ENCODE results near the gene SAG. TPM values are rescaled to one million over a fixed set of nuclear protein-coding genes. Genes with fewer than 3 reads are reported as not detected.

Gene SAG
- total and polyA plus RNA-seq, 2 of the 13 experiments (the other 11 are each of a cell fraction or from before 2014, with no cell fraction given), result not detected

DNA sequence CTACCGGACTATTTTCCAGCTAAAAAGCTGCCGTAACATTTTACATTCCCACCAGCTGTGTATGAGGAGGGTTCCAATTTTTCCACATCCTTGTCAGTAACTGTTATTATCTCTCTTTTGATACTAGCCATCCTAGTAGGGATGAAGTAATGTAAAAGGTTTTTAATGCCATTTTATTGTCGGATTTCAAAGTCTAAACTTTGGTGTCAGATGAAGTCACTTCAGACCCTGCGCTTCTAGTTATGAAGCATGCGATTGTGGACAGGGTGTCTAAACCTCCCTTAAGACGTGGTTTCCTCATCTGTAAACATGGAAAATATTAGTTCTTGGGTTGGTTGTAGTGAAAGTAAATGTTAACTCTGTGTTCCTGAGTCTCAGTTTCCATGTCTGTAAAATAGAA lies 51.3 kb downstream of the SAG start:
- H3K27me3 ChIP-seq (ENCODE audit: control insufficient read depth in 1 of 2, insufficient read depth in 2 of 2, low read length in 2 of 2), result no peaks in the 10 kb centered on the region; a peak in 1 of 5 replicates
- H3K9me3 ChIP-seq (ENCODE audit: low read length), result peaks cover 4% of the 10 kb centered on the region; the same call in 1 of the 2 replicates
- no peak for TF ChIP-seq ZNF780A (CRISPR knock-in tag; IDR thresholded peaks at IDR 0.05)
- no peak for TF ChIP-seq MIER2 (CRISPR knock-in tag; IDR thresholded peaks at IDR 0.05)
- TF ChIP-seq, protein P1, sequence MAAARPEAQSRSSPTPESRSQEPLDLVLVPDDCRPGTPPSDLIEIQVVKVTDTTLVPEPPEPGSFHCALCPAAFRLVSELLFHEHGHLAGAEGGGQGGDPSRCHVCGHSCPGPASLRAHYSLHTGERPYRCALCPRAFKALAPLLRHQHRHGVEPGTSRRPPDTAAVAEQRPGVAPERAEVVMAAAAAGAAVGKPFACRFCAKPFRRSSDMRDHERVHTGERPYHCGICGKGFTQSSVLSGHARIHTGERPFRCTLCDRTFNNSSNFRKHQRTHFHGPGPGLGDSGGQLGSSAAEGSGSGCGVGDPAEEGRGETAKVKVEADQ (CRISPR knock-in tag; IDR thresholded peaks at IDR 0.05; ENCODE audit: borderline replicate concordance), result no peak
- no peak for TF ChIP-seq ZFX (CRISPR knock-in tag; IDR thresholded peaks at IDR 0.05; ENCODE audit: low read depth)
- TF ChIP-seq, protein P2, sequence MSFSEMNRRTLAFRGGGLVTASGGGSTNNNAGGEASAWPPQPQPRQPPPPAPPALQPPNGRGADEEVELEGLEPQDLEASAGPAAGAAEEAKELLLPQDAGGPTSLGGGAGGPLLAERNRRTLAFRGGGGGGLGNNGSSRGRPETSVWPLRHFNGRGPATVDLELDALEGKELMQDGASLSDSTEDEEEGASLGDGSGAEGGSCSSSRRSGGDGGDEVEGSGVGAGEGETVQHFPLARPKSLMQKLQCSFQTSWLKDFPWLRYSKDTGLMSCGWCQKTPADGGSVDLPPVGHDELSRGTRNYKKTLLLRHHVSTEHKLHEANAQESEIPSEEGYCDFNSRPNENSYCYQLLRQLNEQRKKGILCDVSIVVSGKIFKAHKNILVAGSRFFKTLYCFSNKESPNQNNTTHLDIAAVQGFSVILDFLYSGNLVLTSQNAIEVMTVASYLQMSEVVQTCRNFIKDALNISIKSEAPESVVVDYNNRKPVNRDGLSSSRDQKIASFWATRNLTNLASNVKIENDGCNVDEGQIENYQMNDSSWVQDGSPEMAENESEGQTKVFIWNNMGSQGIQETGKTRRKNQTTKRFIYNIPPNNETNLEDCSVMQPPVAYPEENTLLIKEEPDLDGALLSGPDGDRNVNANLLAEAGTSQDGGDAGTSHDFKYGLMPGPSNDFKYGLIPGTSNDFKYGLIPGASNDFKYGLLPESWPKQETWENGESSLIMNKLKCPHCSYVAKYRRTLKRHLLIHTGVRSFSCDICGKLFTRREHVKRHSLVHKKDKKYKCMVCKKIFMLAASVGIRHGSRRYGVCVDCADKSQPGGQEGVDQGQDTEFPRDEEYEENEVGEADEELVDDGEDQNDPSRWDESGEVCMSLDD (CRISPR knock-in tag; IDR thresholded peaks at IDR 0.05; ENCODE audit: borderline replicate concordance), result no peak
- TF ChIP-seq, protein P3, sequence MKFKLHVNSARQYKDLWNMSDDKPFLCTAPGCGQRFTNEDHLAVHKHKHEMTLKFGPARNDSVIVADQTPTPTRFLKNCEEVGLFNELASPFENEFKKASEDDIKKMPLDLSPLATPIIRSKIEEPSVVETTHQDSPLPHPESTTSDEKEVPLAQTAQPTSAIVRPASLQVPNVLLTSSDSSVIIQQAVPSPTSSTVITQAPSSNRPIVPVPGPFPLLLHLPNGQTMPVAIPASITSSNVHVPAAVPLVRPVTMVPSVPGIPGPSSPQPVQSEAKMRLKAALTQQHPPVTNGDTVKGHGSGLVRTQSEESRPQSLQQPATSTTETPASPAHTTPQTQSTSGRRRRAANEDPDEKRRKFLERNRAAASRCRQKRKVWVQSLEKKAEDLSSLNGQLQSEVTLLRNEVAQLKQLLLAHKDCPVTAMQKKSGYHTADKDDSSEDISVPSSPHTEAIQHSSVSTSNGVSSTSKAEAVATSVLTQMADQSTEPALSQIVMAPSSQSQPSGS (CRISPR knock-in tag; IDR thresholded peaks at IDR 0.05), result no peak
- 98% methylated on average over 6 of the region's 6 CpGs for whole genome bisulfite sequencing (ENCODE audit: low lambda C conversion rate)
- H3K4me1 ChIP-seq (ENCODE audit: insufficient read depth, low read length), result peaks cover 65% of the 10 kb centered on the region
- POLR2A ChIA-PET, result no interaction called here
- no peak overlapping the region for H3K9ac ChIP-seq (ENCODE audit: insufficient read depth, low read depth, low read length)
- no TSS peak for BruUV-seq (replicated peaks)
- in situ Hi-C loops (cut with HindIII; ENCODE audit: extremely low pct_ligation_motif_present, low pct_unique_long_range_greater_than_20kb), result no loop called here
- H4K20me1 ChIP-seq (ENCODE audit: insufficient read depth, low read length), result peaks cover 16% of the 10 kb centered on the region
- H3K4me3 ChIP-seq (replicated peaks in 1 of 3; ENCODE audit: insufficient read depth in 1 of 3, low read depth in 2 of 3, low read length in 3 of 3), result no peak overlapping the region
- FAIRE-seq, result no peak
- H3K27ac ChIP-seq (ENCODE audit: extremely low read length, insufficient read depth, low read length), result no peak overlapping the region
- H2AFZ ChIP-seq (ENCODE audit: low read length), result no peak overlapping the region
- no peak for ATAC-seq
- peaks cover 2 to 10% of the 10 kb centered on the region in 2 experiments; a peak in 3 of 5 replicates for H3K36me3 ChIP-seq (replicated peaks in 1 of 2; ENCODE audit: control insufficient read depth in 1 of 2, insufficient read depth in 2 of 2, low read length in 2 of 2)
- CTCF ChIA-PET (ENCODE audit: low intra/inter-chr PET ratio, low total read pairs), result no interaction called here
- peaks cover 74% of the 10 kb centered on the region for H3K79me2 ChIP-seq (ENCODE audit: insufficient read depth, low read length)
- no peak for DNase-seq (ENCODE audit: low spot score)
- H3K4me2 ChIP-seq (ENCODE audit: low read depth, low read length), result no peak overlapping the region
- intact Hi-C loops (cut with micrococcal nuclease; ENCODE audit: unreplicated experiment), result loop anchor here (10.0 kb wide), 2 partner anchors 86 to 104 kb away; partner anchors contain the start of gene ATG16L1
